ENCODE data around the gene RNU2-1. TPM values are rescaled to one million over a fixed set of nuclear protein-coding genes. Genes with fewer than 3 reads are reported as not detected.
A peak's percentile ranks its signal among the peaks of the same experiment; 100 is the strongest.

Gene RNU2-1
- total and polyA plus RNA-seq, 2 of the 13 experiments (the other 11 are each of a cell fraction or from before 2014, with no cell fraction given) = not detected

DNA sequence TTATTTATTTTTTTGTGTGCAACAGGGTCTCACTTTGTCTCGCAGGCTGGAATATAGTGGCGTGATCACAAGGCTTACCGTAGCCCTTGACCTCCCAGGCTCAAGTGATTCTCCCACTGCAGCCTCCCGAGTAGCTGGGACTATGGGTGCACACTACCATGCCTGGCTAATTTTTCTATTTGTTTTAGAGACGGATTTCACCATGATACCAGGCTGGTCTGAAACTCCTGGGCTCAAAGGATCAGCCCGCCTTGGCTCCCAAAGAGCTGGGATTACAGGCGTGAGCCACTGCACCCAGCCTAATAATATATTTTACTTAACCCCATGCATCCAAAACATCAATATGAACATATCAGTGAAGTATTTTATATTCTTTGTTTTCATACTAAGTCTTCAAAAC lies 7.4 kb downstream of the RNU2-1 start:
- Histone ChIP-seq H2AFZ (ENCODE audit: low read length) (no peak overlapping the region), H3K4me2 (ENCODE audit: low read depth, low read length) (no peak overlapping the region), H3K4me1 (ENCODE audit: insufficient read depth, low read length) (peaks cover 10% of the 10 kb centered on the region; the same call in 1 of the 2 replicates), H3K9ac (ENCODE audit: insufficient read depth, low read depth, low read length) (no peak overlapping the region), H3K27me3 (ENCODE audit: control insufficient read depth in 1 of 2, insufficient read depth in 2 of 2, low read length in 2 of 2) (no peaks in the 10 kb centered on the region), H4K20me1 (ENCODE audit: insufficient read depth, low read length) (no peaks in the 10 kb centered on the region), H3K27ac (ENCODE audit: extremely low read length, insufficient read depth, low read length) (peak overlapping the region; percentile 19), H3K79me2 (ENCODE audit: insufficient read depth, low read length) (no peaks in the 10 kb centered on the region), H3K9me3 (ENCODE audit: low read length) (no peaks in the 10 kb centered on the region), H3K4me3 (replicated peaks in 1 of 3; ENCODE audit: insufficient read depth in 1 of 3, low read depth in 2 of 3, low read length in 3 of 3) (no peak overlapping the region), H3K36me3 (replicated peaks in 1 of 2; ENCODE audit: control insufficient read depth in 1 of 2, insufficient read depth in 2 of 2, low read length in 2 of 2) (peaks cover 15 to 33% of the 10 kb centered on the region in 2 experiments)
- no peak for TF ChIP-seq ATF5 (CRISPR knock-in tag; IDR thresholded peaks at IDR 0.05; ENCODE audit: low read depth)
- TF ChIP-seq ZBTB33 (CRISPR knock-in tag; IDR thresholded peaks at IDR 0.05) = peak; percentile 92
- no peak for TF ChIP-seq ADNP (CRISPR knock-in tag; IDR thresholded peaks at IDR 0.05)
- 0 out of 2 replicates have a peak, but pooled peaks have one; percentile 5 for TF ChIP-seq HNF4A (CRISPR knock-in tag; IDR thresholded peaks at IDR 0.05)
- 88% methylated on average over 7 of the region's 7 CpGs for WGBS (ENCODE audit: low lambda C conversion rate)
- DNase-seq (ENCODE audit: low spot score) = no peak
- POLR2A ChIA-PET = interaction anchor here (0.6 to 5.1 kb wide), 5 partner anchors 9 to 197 kb away, joined by 3 to 28 read pairs (median 8); partner anchors contain the start of gene TMEM106A
- peak; percentile 44 for ATAC-seq
- intact Hi-C loops (cut with micrococcal nuclease; ENCODE audit: unreplicated experiment) (no loop called here), in situ Hi-C loops (cut with HindIII; ENCODE audit: extremely low pct_ligation_motif_present, low pct_unique_long_range_greater_than_20kb) (no loop called here)
- BruUV-seq (replicated peaks) = no TSS peak
- no peak for FAIRE-seq
- CTCF ChIA-PET (ENCODE audit: low intra/inter-chr PET ratio, low total read pairs) = no interaction called here

- Histone ChIP-seq H3K4me2 (ENCODE audit: low read depth, low read length) (no peak overlapping the region), H3K9ac (ENCODE audit: insufficient read depth, low read depth, low read length) (no peak overlapping the region), H3K79me2 (ENCODE audit: insufficient read depth, low read length) (no peaks in the 10 kb centered on the region), H3K36me3 (replicated peaks in 1 of 2; ENCODE audit: control insufficient read depth in 1 of 2, insufficient read depth in 2 of 2, low read length in 2 of 2) (peaks cover 16 to 37% of the 10 kb centered on the region in 2 experiments), H4K20me1 (ENCODE audit: insufficient read depth, low read length) (no peaks in the 10 kb centered on the region), H2AFZ (ENCODE audit: low read length) (no peak overlapping the region), H3K9me3 (ENCODE audit: low read length) (no peaks in the 10 kb centered on the region), H3K27me3 (ENCODE audit: control insufficient read depth in 1 of 2, insufficient read depth in 2 of 2, low read length in 2 of 2) (no peaks in the 10 kb centered on the region), H3K4me3 (replicated peaks in 1 of 3; ENCODE audit: insufficient read depth in 1 of 3, low read depth in 2 of 3, low read length in 3 of 3) (no peak overlapping the region), H3K4me1 (ENCODE audit: insufficient read depth, low read length) (peaks cover 14% of the 10 kb centered on the region), H3K27ac (ENCODE audit: extremely low read length, insufficient read depth, low read length) (peak overlapping the region; percentile 12)
- ATAC-seq (peak; percentile 12), FAIRE-seq (no peak), DNase-seq (ENCODE audit: low spot score) (no peak)
- ChIA-PET CTCF (ENCODE audit: low intra/inter-chr PET ratio, low total read pairs) (no interaction called here), POLR2A (interaction anchor here (2.0 to 5.1 kb wide), 3 partner anchors 12 to 91 kb away, joined by 5 to 28 read pairs (median 13); partner anchors contain the start of genes NBR1 and TMEM106A)
- in situ Hi-C loops (cut with HindIII; ENCODE audit: extremely low pct_ligation_motif_present, low pct_unique_long_range_greater_than_20kb) (no loop called here), intact Hi-C loops (cut with micrococcal nuclease; ENCODE audit: unreplicated experiment) (no loop called here)
- WGBS (ENCODE audit: low lambda C conversion rate) = 98% methylated on average over 7 of the region's 7 CpGs
- no TSS peak for BruUV-seq (replicated peaks)
- TF ChIP-seq ADNP (CRISPR knock-in tag; IDR thresholded peaks at IDR 0.05) = no peak
- TF ChIP-seq NCOA1 (CRISPR knock-in tag; IDR thresholded peaks at IDR 0.05) = no peak
- TF ChIP-seq, protein P1, sequence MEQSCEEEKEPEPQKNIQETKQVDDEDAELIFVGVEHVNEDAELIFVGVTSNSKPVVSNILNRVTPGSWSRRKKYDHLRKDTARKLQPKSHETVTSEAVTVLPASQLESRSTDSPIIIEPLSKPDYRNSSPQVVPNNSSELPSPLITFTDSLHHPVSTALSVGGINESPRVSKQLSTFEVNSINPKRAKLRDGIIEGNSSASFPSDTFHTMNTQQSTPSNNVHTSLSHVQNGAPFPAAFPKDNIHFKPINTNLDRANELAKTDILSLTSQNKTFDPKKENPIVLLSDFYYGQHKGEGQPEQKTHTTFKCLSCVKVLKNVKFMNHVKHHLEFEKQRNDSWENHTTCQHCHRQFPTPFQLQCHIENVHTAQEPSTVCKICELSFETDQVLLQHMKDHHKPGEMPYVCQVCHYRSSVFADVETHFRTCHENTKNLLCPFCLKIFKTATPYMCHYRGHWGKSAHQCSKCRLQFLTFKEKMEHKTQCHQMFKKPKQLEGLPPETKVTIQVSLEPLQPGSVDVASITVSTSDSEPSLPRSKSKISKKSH (CRISPR knock-in tag; IDR thresholded peaks at IDR 0.05; ENCODE audit: borderline replicate concordance) = 0 out of 2 replicates have a peak, but pooled peaks have one; percentile 33
- peak; percentile 45 for TF ChIP-seq AGO2 (optimal IDR thresholded peaks at IDR 0.05; ENCODE audit: low read depth, low read length)
- no peak for TF ChIP-seq ZNF446 (CRISPR knock-in tag; IDR thresholded peaks at IDR 0.05)
These were observed 9.6 kb downstream of the RNU2-1 start for GRCh38 chr17:43224146-43224705.
